HG03442 (cell line): Measurements from ENCODE around the gene USP20.
"Not testable (repeated sequence)": the region's sequence is repeated elsewhere in the genome, so short reads cannot be mapped to it uniquely, and the experiment has no call there.

ENCODE experiments used
- ATAC-seq: cut with Tn5 transposase; IDR thresholded peaks from one replicate; pipeline ENCODE4 v1.9.1; 2021; ENCODE audit warnings: mild to moderate bottlenecking, moderate library complexity; ENCODE audit not compliant: unreplicated experiment

The USP20 gene

DNA sequence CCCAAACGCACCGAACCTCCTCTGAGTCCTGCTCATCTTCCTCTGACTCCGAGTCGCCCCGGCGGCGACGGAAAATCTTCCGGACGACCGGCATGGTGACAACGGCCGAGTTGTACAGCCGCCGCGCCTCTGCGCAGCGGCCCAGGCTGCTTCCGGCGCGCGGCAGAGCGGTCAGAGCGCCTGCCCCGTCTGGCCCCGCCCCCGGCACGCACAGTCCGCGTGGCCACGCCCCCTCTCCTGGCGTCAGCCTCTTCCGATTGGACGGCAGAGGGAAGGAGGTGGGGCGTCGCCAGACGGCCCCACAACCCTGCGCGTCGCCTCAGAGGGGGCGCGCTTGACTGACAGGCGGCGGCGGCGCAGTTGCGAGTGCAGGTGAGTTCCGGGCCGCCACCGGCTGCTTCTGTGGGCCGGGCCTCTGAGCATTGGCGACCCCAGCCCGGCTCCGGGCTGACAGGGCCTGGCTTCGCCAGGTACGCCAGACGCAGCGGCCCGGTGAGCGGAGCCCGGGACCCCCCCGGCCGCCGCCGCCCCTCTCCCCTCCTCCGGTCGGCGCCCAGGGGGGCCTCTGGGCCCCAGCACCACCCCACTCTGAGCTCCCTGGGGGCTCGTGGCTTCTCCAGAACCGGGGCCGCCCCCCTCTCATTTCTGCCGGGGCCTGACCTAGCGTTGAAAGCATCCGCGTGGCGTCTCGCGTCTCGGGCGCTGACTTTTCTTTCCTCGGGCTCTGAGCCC is at the start of gene USP20, which contains the start of gene C9orf78:
TSS of gene USP20 (plus strand) at position 331 of the 732 bp plus-strand sequence. CDS start 17,098 bp downstream, outside the sequence.
TSS of gene C9orf78 (minus strand) at position 148 of the 732 bp plus-strand sequence. CDS start at position 94, 54 bp downstream.
- peak; percentile 95 for ATAC-seq

DNA sequence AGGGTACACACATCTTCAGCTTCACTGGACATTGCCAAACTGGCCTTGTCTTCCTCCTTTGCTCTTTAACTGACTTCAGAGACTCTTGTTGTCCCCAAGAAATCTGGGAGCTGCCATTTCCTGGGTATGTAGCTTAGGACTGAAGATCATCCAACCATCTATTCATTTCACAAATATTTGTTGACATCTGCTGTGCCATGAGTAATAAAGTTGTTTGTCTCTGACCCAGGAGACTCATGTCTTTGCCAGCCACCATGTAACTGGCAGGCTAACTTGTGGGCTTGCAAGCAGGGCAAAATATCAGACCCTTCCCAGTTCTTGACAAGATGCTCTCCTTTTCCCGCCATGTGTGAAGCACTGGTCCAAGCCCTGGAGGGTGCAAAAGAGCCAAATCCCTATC is 49.4 kb upstream of the USP20 start:
- no peak for ATAC-seq

DNA sequence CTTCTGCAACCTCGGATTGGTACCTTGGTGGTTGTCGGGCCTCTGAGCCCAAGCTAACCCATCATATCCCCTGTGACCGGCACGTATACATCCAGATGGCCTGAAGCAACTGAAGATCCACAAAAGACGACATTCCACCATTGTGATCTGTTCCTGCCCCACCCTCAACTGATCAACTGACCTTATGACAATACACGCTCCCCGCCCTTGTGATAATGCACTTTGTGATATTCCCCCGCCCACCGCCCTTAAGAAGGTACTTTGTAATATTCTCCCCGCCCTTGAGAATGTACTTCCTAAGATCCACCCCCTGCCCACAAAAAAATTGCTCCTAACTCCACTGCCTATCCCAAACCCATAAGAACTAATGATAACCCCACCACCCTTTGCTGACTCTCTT is 48.8 kb upstream of the USP20 start:
- no peak for ATAC-seq

DNA sequence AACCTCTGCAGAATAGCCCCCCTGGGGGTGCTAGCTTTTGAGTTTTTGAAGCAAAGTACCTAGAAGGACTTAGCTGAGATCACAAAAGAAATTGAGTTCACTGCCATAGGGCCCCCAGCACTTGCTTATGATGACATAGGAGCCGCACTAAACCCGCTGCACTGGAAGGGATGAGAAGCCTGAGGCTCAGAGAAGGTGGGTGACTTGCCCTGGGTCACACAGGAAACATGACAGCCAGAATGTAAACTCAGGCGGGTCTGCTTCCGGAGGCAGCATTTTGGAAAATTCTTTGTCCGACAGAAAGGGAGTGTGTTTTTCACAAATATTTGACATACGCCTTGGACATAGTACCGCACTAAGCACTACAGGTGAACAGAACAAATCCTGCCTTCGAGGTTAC is 40.7 kb upstream of the USP20 start:
- ATAC-seq = no peak

DNA sequence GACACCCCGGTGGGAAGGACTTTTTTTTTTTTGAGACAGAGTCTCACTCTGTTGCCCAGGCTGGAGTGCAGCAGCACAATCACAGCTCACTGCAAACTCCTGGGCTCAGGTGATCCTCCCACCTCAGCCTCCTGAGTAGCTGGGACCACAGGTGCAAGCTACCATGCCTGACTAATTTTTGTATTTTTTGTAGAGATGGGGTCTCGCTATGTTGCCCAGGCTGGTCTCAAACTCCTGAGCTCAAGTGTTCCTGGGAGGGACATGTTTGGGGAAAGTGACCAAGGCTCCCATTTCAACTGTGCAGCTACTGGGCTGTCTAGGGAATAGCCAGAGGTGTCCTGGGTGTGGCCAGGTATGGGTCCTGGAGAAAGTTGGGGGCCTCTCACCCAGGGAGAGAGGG is 39.2 kb upstream of the USP20 start:
- ATAC-seq = not testable (repeated sequence)

DNA sequence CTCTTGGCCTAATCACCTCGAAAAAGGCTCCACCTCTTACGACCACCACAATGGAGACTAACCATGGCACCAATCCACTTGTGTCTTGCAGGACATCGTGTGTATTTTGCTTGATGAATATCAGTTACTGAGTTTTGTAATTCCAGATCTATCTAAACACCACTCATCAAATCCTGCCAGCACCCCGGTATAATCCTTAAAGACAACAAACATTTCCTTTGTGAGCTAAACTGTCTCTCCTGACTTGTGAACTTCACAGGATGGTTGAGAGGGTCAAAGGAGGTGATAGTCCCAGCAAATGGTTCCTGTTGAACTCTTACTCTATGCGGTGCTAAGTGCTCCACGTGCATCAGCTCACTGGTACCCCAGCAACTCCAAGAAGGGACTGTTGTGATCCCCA is 36.3 kb upstream of the USP20 start:
- ATAC-seq = no peak

DNA sequence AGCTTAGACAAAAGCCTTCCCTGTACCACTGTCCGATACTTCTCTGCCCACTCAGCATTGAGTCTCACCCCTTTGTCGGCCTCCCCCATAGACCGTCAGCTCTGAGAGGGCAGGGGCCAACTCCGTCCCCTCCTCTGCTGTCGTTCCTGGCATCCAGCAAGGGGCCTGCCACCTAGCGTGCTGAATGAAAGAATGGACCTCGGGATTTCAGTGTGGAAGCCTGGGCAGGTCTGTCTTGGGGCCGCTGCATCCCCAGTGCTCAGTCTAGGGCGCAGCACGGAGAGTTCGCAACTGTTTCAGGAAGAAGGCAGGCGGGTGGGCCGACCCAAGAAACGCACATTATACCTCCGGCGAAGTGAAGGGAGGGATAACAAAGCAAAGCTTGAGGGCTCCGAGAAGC is 33.8 kb upstream of the USP20 start:
- no peak for ATAC-seq

DNA sequence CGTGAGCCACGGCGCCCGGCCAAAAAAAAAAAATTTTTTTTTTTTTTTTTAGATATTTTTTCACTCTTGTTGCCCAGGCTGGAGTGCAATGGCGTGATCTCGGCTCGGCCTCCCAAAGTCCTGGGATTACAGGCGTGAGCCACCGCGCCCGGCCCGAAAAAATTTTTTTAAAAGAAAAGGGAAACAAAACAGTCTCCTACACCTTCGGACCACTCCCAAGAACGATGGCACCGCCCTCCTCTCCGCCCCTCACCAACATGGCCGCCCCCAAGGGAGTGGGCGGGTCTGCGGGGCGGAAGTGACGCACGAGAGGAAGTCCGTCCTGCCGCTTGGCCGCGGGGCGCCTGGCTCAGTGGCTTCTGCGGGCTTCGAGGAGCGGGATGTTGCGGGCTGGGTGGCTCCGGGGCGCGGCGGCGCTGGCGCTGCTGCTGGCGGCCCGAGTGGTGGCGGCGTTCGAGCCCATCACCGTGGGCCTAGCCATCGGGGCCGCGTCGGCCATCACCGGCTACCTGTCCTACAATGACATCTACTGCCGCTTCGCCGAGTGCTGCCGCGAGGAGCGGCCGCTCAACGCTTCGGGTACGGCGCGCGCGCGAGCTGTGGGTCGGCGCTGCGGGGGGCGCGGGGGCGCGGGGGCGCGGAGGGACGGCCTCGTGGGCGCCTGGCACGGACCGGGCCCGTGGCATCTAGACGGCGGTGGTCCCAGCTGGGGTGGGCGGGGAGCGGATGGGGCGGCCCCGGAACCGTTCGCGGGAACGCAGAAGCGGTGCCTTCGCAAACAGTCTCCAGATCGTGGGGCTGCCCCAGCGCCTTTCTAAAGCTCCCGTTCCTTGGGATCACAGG is 32.2 kb upstream of the USP20 start, which contains the start of gene TOR1B:
TSS of gene TOR1B (plus strand) at position 352 of the 843 bp plus-strand sequence. CDS start at position 381, 29 bp downstream.
- peak; percentile 86 for ATAC-seq

DNA sequence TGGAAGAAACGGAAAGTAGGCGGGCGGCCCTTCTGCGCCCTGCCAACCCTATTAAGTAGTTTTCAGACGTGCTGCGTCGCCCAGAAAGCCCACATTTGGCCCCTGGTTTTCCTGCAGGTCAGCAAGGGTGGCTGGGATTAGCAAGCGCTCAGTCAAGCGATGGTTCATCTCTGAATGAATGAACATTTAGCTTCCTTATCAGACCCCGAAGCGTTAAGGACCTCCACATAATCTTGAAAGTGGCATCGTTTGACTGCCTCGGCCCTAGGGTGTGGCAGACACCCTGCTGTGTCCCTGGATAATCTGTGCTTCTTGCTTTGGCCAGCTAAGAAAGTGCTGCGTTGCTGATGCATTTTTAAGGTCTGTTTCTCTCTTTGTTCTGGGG is 31.6 kb upstream of the USP20 start:
- ATAC-seq = peak; percentile 4

DNA sequence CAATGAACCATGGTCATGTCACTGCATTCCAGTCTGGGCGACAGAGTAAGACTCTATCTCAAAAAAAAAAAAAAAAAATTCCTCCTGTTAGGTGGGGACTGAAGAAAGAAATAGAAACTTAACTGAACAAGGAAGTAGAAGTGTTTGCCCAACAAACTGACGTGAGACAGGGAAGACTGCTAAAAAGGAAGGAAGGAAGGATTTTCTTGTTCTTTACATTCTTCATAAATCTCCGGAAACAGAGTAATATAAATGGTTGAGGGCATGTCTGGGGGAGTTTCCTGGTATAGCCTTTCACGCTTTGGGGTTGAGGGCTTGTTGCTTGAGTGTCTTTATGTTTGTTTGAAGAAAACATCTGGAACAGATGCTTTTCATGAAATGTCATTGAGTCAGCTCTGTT is 29.2 kb upstream of the USP20 start:
- no peak for ATAC-seq

DNA sequence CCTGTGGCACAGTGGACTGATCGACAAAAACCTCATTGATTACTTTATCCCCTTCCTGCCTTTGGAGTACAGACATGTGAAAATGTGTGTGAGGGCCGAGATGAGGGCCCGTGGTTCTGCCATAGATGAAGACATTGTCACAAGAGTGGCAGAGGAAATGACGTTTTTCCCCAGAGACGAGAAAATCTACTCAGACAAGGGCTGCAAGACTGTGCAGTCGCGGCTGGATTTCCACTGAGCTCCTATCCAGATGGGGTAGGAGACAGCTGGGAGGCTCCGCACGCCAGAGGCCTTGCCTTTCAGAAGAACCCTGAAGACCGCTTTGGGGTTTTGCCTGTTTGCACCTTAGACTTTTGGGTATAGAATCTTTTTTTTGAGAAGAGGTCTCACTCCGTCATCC is 25.9 kb upstream of the USP20 start:
- no peak for ATAC-seq

DNA sequence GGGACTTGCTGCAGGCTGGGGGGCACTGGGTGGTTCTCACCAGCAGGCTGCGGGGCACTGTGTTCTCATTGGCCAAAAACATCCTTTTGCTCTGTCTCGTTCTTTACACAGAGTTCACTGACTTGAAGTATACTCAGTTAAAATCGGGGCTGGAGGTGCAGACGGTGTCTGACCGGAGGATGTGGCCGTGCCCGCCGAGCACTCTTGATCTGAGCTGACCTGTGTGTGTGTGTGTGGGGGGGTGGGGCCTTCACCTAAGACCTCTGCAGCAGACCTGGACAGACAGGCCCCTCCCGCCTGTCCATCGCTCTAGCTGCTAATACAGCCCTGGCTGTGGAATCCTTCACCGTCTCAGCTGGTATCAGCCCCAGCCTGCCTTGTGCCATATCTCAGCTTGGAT is 25.1 kb upstream of the USP20 start:
- ATAC-seq = no peak

DNA sequence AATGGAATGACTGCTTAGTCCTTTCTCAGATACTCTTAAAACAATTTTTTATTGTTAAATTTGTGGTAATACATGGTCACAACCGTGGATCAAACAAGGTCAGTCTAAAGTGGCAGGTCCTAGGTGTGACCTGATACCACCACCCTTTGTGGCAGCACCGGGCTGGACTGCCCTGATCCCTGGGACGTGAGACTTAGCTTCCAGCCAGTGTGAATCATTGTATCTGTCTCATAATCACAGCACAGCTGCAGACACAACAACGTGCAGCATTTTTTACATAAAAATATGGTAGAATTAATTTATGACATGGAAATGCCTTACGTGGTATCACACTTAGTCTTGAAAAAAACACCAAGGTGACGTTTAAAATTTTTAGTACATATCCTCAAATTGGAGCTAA is 24.5 kb upstream of the USP20 start:
- ATAC-seq = no peak

DNA sequence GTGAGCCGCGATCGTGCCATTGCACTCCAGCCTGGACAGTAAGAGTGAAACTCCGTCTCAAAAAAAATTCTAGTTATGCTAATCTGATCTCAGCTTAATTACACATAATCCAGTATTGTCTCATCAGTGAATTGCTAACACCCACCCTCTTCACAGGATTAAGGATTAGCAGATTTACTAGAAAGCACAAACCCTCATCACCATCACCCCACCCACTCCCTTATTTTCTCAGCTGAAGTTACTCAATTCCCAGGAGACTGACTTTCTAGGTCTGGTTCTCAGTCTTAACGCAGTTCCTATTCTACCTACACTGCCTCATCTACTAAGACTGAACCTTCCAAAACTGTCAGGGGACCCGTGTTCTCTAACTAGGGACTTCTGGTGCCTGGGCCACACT is 23.3 kb upstream of the USP20 start:
- no peak for ATAC-seq

DNA sequence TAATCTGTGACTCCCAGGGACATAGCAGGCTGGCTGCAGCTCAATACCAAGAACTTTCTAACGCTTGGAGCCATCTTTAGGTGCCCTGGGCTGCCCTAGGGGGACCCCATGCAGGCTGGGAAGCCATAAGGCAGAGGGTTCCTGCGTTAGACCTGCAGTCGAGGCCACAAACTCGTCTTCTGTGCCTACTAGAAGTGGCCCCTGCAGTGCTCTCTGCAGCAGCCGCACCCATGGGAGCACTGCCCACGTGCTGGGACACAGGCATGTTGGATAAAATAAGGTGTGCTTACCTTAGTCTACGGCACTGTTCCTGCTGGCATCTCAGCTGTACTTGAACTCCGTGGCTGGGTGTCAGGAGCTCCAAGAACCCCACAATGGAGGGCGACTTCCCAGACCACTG is 22.9 kb upstream of the USP20 start:
- ATAC-seq = no peak

DNA sequence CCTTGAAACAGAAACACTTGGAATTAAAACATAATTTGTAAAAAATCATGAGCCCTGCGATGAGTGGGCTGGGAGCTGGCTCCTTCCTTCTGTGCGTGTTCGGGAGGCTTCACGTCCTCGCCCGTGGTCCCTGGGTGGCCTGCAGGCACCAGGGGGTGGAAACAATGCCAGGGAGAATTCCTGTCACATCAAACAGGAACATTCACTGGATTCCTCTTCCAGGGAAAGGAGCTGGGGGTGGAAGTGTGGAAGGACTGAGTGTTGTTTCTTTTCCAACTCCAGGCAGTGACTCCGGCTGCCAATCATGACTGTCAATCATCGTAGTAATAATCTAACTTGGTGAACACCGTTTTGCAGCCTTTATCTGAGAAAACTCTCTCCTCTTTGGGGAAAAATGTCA is 21.6 kb upstream of the USP20 start:
- no peak for ATAC-seq

DNA sequence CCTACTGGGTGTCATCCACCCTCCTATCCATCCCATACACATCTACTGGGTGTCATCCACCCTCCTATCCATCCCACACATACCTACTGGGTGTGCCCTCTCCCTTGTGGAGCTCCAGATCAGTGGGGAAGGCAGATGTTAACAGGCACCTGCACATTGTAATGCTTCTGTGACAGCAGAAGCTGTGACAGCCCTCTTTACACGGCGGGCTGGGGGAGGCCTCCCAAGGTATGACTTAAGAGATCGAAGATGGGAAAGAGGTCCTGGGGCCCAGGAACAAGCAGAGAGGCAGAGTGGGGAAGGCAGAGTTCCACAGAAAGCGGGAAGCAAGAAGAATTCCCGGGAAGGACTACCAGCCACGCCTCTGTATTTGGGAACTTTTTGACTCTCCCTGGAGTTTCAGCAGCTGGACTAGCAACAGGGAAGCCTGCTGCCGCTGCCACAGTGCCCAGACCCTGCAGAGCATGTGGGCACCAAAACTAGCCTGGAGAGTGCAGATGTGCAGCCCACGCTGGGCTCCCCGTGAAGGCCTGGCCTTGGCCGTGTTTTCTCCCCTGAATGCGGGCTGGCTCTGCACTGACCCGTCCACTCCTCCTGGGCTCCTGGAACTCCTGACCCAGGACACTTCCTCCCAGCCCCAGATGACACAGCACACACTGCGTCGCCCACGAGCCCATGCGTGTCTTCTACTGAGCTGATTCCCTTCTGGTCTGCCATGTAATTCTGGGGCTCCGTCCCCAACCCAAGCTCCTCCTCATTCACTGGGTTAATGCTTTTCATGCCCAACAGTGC is 20.6 kb upstream of the USP20 start:
- no peak for ATAC-seq

DNA sequence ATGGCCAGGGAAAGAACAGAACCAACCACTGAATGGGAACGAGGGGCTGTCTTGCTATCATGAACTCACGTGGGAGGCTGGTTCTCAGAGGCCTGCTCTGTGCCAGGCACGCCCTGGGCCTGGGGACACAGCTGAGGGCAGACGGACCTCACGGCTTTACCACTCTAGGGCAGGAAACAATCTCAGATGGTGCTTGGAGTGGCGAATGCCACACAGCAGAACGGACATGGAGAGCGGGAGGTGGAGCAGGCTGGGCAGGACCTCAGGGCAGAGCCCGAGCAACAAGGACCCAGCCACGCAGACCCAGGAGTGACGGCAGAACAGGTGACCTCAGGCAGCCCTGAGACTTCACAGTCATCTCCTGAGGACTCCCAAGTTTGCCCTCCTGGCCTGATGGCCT is 20.0 kb upstream of the USP20 start:
- ATAC-seq = no peak

DNA sequence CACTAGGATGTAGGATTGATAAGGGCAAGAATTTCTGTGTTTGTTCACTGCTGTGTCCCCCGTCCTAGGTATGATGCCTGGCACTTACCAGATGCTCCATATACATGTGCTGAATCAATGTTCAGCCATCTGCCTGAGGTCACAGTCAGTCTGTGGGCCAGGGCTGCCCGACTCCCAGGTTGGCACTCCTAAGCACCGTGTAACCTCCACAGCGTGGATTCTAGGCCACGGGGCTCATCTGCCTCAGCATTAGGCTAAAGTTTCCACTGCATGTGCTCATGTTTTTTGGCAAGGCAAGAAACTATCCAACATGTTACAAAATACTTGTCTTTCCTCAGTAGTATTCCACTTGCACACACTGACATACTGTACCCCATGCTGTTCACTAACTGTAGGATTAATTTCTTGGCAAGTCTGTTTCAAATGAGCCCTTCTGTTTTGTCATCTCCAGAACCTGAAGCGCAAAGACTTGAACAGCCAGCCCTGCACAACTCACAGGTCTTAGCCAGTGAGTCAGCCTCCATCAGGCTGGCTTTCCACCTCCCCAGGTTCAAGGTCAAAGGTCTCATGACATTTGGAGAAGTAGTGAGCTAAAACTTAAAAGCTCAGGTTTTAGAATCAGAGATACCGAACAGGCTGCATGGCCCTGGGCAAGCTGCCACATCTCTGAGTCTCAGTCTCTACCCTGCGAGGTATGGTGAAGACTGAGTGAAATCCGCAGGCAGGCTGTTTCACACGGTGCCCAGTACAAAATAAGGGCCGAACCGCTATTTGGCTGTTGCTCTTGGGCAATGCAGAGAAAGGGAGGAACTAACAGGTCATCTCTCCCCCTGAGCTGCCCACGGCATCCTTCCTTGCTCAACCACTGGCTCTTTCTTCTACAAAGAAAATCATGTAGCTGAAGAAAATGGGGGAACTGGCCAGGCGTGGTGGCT is 18.5 kb upstream of the USP20 start:
- ATAC-seq = no peak

DNA sequence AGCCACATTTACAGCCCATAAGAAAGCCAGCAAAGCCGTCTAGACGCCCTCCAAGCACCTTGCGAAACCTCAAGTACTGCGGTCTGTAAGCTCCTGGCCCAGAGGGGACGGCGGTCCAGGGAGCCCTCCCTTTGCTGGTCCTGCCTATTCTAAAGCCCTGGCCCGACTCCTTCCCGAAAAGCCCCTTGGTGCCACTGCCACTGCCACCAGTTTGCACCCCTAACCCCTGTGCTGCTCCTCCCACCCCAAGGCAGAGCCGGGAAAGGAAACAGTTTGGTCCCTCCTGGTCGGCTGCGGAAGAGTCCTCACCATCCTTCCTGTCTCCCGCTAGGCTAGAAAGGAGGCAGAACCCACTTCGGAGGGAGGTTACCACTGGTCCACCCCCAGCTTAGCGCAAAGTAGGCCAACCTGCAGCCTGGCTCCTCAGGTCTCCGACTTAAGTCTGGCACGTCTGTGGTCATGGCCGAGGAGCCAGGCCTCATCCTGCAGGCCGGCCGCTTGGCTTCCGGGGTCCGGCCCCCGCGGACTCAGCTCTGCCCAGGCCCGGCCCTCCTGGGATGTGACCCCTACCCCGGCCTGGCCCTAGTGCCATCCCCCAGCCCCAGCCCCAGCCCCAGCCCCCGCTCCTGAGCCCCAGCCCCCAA is 12.2 kb upstream of the USP20 start:
- ATAC-seq = no peak
